Keratinocyte (primary cell): ENCODE results near the gene PDE3A. TPM values are rescaled to one million over a fixed set of nuclear protein-coding genes. Genes with fewer than 3 reads are reported as not detected.

Experiments
- DNase-seq: peaks from one replicate; pipeline ENCODE4 v3.0.0-alpha.2; 2011; ENCODE audit warnings: low read depth, missing footprints, low spot score
- FAIRE-seq: peaks from 2 replicates; lab custom pipeline; 2011; peaks lifted over from hg19 to GRCh38; lab: Jason Lieb, UNC
- H2AFZ ChIP-seq: 2 replicates; pipeline ENCODE4 v1.6.0; 2012; ENCODE audit warnings: low read length, control low read depth, inconsistent platforms; ENCODE audit not compliant: control insufficient read depth
- H3K27ac ChIP-seq: 2 replicates; pipeline ENCODE4 v1.5.1; 2011; ENCODE audit warnings: low read length; ENCODE audit not compliant: control insufficient read depth, insufficient read depth
- H3K27me3 ChIP-seq: 3 replicates; pipeline ENCODE4 v1.6.0; 2011; ENCODE audit warnings: low read length; ENCODE audit not compliant: control insufficient read depth, insufficient read depth; ENCODE audit errors: extremely low read depth
- H3K36me3 ChIP-seq, 2 experiments: 2 replicates in 1 of 2; 3 replicates in 1 of 2; pipeline ENCODE4 v1.5.1; 2011; ENCODE audit warnings: low read length in 2 of 2, mild to moderate bottlenecking in 1 of 2; ENCODE audit not compliant: control insufficient read depth in 2 of 2, insufficient read depth in 2 of 2; ENCODE audit errors: extremely low read depth in 1 of 2
- H3K4me1 ChIP-seq: 3 replicates; pipeline ENCODE4 v1.5.1; 2011; ENCODE audit warnings: low read length; ENCODE audit not compliant: control insufficient read depth, insufficient read depth; ENCODE audit errors: extremely low read depth
- H3K4me2 ChIP-seq: 3 replicates; pipeline ENCODE4 v1.6.0; 2011; ENCODE audit warnings: low read depth, low read length; ENCODE audit not compliant: control insufficient read depth, insufficient read depth; ENCODE audit errors: extremely low read depth
- H3K4me3 ChIP-seq, 3 experiments: fragments of 200-600 bp in 1 of 3; sonication (generic) in 1 of 3; 2 replicates in 2 of 3; 3 replicates in 1 of 3; pipeline ENCODE4 v1.5.1; 2011 to 2016; ENCODE audit warnings: low read length in 3 of 3, mild to moderate bottlenecking in 3 of 3, control low read depth in 2 of 3, inconsistent platforms in 1 of 3, low read depth in 1 of 3, mixed read lengths in 1 of 3, mixed run types in 1 of 3, moderate library complexity in 1 of 3; ENCODE audit not compliant: control insufficient read depth in 2 of 3, insufficient read depth in 2 of 3; ENCODE audit errors: extremely low read depth in 1 of 3
- H3K79me2 ChIP-seq: 2 replicates; pipeline ENCODE4 v1.6.0; 2012; ENCODE audit warnings: low read length; ENCODE audit not compliant: control insufficient read depth, insufficient read depth
- H3K9ac ChIP-seq: 3 replicates; pipeline ENCODE4 v1.6.0; 2011; ENCODE audit warnings: low read length; ENCODE audit not compliant: control insufficient read depth, insufficient read depth; ENCODE audit errors: extremely low read depth
- H3K9me1 ChIP-seq: 3 replicates; pipeline ENCODE4 v1.6.0; 2011; ENCODE audit warnings: low read length; ENCODE audit not compliant: control insufficient read depth, insufficient read depth; ENCODE audit errors: extremely low read depth
- H3K9me3 ChIP-seq: 2 replicates; pipeline ENCODE4 v1.5.1; 2012; ENCODE audit warnings: low read depth, low read length; ENCODE audit not compliant: control insufficient read depth
- H4K20me1 ChIP-seq: 3 replicates; pipeline ENCODE4 v1.6.0; 2011; ENCODE audit warnings: low read length; ENCODE audit not compliant: control insufficient read depth, insufficient read depth; ENCODE audit errors: extremely low read depth
- CTCF ChIP-seq, 3 experiments: IDR thresholded peaks in 1 of 3; conservative IDR thresholded peaks in 1 of 3; optimal IDR thresholded peaks in 1 of 3; 2 replicates in 2 of 3; 3 replicates in 1 of 3; pipeline versions ENCODE3 to v1.5.1; 2011; ENCODE audit warnings: low read length in 3 of 3, mild to moderate bottlenecking in 3 of 3, moderate library complexity in 2 of 3, control low read depth in 1 of 3, inconsistent platforms in 1 of 3; ENCODE audit not compliant: insufficient read depth in 2 of 3; ENCODE audit errors: extremely low read depth in 1 of 3
- EZH2 ChIP-seq: IDR thresholded peaks from one replicate; pipeline ENCODE4 v1.6.1; 2012; ENCODE audit warnings: inconsistent platforms, mild to moderate bottlenecking, low read length, moderate library complexity
- dilution Hi-C: fragments of 300-500 bp; cut with MboI; formaldehyde crosslinking; loops from one replicate; pipeline ENCODE4 v1.7.0; 2020; ENCODE audit warnings: low sequenced_read_pairs; ENCODE audit not compliant: extremely low pct_ligation_motif_present
- polyA plus RNA-seq, 5 experiments: library from polyadenylated mRNA; depleted of rRNA in 3 of 5; stranded (reverse) in 3 of 5; stranded (forward) in 1 of 5; unstranded in 1 of 5; fragments of >200 nt; gene quantifications; 1 replicate in 1 of 5; 2 replicates in 3 of 5; 3 replicates in 1 of 5; pipeline versions ENCODE4 v1.2.1 to v1.2.3, GENCODE V29; 2011 to 2012; ENCODE audit warnings: missing spikeins in 2 of 5, low read depth in 1 of 5, low replicate concordance in 1 of 5

PDE3A gene
- polyA plus RNA-seq, 1 donor (not counting 4 experiments of a cell fraction or from before 2014, with no cell fraction given), result 0.01 TPM

DNA sequence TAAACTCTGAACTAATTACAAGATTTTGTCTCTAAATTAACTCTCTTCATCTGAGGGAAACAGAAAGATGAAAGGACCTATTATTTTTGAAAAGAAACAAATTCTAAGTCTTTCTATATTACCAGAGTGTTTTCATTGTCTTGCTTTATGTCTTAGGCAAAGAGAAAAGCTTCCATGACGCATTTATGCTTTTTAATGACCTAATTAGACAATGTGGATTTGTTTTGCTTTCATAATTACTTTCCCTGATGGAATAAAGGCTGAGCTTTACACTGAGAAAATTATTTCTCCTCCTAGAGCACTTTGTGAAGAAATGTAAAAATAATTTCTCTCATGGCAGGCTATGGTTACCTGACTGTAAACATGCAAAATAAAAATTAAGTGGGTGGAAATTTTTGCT, 188.8 kb downstream of the PDE3A start:
- no peaks in the 10 kb centered on the region for H3K4me1 ChIP-seq
- H3K27ac ChIP-seq, result no peak overlapping the region
- no peak overlapping the region for H2AFZ ChIP-seq
- no peaks in the 10 kb centered on the region for H3K36me3 ChIP-seq
- no peaks in the 10 kb centered on the region for H4K20me1 ChIP-seq
- no peaks in the 10 kb centered on the region for H3K9me1 ChIP-seq
- dilution Hi-C loops, result no loop called here
- H3K4me2 ChIP-seq, result no peak overlapping the region
- no peak for TF ChIP-seq EZH2
- no peak for TF ChIP-seq CTCF (optimal IDR thresholded peaks at IDR 0.05 in 1 of 3, IDR thresholded peaks at IDR 0.05 in 1 of 3, conservative IDR thresholded peaks at IDR 0.05 in 1 of 3; ENCODE audit: extremely low read depth in 1 of 3, insufficient read depth in 2 of 3, low read length in 3 of 3)
- FAIRE-seq (no peak), DNase-seq (no peak)
- no peak overlapping the region for H3K4me3 ChIP-seq
- no peak overlapping the region for H3K9ac ChIP-seq
- no peaks in the 10 kb centered on the region for H3K79me2 ChIP-seq
- H3K27me3 ChIP-seq, result no peaks in the 10 kb centered on the region
- no peaks in the 10 kb centered on the region for H3K9me3 ChIP-seq

GRCh38 chr12:20560935-20561334, 192.6 kb downstream of the PDE3A start:
- no peaks in the 10 kb centered on the region for H3K9me1 ChIP-seq
- no peak for DNase-seq
- no peak overlapping the region for H2AFZ ChIP-seq
- H3K9ac ChIP-seq, result no peak overlapping the region
- dilution Hi-C loops, result no loop called here
- TF ChIP-seq CTCF (optimal IDR thresholded peaks at IDR 0.05 in 1 of 3, IDR thresholded peaks at IDR 0.05 in 1 of 3, conservative IDR thresholded peaks at IDR 0.05 in 1 of 3; ENCODE audit: extremely low read depth in 1 of 3, insufficient read depth in 2 of 3, low read length in 3 of 3), result no peak
- TF ChIP-seq EZH2, result no peak
- H3K27me3 ChIP-seq, result no peaks in the 10 kb centered on the region
- H3K9me3 ChIP-seq, result no peaks in the 10 kb centered on the region
- no peaks in the 10 kb centered on the region for H3K36me3 ChIP-seq
- no peak for FAIRE-seq
- no peak overlapping the region for H3K4me2 ChIP-seq
- no peaks in the 10 kb centered on the region for H4K20me1 ChIP-seq
- no peak overlapping the region for H3K4me3 ChIP-seq
- H3K4me1 ChIP-seq, result no peaks in the 10 kb centered on the region
- no peaks in the 10 kb centered on the region for H3K79me2 ChIP-seq
- no peak overlapping the region for H3K27ac ChIP-seq
